M059J (cell line): ENCODE results near the gene MARCHF5. TPM values are rescaled to one million over a fixed set of nuclear protein-coding genes. Genes with fewer than 3 reads are reported as not detected.
A peak's percentile ranks its signal among the peaks of the same experiment; 100 is the strongest.

ENCODE experiments used
- DNase-seq: peaks from one replicate; pipeline ENCODE4 v3.0.0-alpha.2; 2012; ENCODE audit warnings: low read depth
- total RNA-seq: library from RNA; depleted of rRNA; stranded (reverse); fragments of >200 nt; shearing (Covaris generic); gene quantifications from 2 replicates; pipeline ENCODE4 v1.2.3, GENCODE V29; 2014; rRNA removed

Gene MARCHF5, protein sequence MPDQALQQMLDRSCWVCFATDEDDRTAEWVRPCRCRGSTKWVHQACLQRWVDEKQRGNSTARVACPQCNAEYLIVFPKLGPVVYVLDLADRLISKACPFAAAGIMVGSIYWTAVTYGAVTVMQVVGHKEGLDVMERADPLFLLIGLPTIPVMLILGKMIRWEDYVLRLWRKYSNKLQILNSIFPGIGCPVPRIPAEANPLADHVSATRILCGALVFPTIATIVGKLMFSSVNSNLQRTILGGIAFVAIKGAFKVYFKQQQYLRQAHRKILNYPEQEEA
- total RNA-seq = 12.9 and 23.9 TPM in 2 replicates

DNA sequence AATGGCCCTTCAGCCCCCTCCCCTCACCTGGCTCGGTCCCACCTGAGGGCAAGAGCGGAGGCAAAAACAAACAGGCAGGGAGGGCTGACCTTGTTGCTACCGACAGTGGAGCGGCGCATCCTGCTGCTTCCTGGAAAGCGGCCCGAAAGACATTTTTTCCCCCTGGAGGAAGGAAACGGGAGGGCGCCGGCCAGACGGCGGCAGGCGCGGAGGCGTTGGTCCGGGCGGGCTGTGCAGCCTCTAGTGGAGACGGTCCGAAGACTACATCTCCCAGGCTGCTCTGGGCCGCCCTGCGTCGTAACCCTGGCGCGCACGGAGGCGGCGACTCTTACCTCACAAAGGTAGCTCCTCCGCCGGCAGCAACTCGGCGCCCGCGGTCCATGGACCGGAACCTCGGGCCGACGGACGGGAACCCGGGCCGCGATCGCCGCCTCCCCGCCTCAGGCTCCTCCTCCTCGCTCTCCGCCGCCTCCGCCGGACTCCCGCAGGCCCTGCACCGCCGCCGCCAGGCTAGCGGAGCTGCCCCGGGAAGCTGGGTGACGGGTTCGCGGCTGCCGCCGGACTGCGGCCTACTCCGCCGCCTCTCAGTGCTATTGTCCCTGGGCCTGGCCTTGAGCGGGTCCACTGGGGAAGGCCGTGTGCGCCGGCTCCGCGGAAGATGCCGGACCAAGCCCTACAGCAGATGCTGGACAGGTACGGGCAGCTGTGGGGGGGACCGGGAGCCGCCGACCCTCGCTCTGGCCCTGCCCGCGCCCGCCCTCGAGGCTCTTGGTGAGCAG, at the start of gene MARCHF5, which contains the start of gene CPEB3:
Gene MARCHF5, plus strand, starts transcription at position 331 of the 779 bp plus-strand sequence. Its CDS starts 328 bp downstream, at position 659.
Gene CPEB3, minus strand, starts transcription at position 242 of the 779 bp plus-strand sequence. CDS start 50,728 bp downstream, outside the sequence.
- DNase-seq = peak; percentile 95

- DNase-seq = no peak
Measured at GRCh38 chr10:92241501-92241900, 49.5 kb upstream of the MARCHF5 start.

DNA sequence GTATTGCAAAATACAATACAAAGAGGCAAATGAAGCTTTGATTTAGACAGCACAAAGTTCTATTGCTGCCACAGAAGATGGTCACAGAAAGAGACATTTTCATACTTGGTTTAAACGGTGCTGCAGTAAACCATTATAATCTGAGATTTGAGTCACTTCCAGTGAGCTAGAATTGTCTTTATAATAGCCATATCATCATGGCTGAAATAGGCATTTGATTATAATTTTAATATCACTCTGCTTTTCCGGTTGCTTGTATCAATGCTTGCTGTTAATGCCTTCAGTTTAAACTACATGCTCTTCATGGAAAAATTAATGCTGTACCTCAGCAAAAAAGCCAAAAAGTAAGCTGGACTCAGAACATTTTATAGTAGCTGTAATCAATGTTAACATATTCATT, 48.6 kb upstream of the MARCHF5 start:
- DNase-seq = no peak

DNA sequence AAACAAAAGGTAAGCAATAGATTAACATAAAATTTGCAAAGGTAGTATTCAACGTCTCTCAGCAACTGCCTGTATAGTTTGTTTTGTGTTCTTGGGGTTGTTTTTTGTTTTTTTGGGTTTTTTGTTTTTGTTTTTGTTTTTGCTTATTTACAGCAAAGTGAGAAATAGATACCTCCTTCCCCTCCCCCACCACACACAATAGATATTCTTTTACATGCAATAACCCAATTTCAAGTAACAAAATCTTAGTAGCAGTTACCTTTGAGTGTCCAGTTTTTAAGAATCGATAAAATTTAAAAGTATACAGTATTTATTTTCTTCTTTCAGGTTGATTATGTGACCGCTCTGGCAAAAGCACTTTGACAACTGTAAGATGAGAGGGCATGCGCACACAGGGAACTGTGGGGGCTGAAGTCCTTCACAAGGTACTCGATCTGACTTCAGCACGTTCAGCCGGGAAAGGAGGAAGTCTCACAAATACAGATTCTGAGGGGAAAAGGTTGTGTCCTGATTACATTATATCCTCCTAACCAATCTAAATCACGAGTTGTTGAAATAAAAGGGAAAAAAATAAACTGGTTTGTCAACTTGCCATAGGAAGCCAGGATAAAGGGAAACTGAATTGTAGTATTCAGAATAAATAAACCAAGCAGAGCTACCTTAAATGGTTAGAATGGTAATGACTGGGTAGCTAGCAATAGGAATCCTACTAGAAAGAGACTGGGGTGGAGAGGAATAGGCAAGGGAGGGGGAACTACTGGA, 47.9 kb upstream of the MARCHF5 start:
- DNase-seq = peak; percentile 72

GRCh38 chr10:92244796-92245195, 46.2 kb upstream of the MARCHF5 start:
- DNase-seq = no peak

DNA sequence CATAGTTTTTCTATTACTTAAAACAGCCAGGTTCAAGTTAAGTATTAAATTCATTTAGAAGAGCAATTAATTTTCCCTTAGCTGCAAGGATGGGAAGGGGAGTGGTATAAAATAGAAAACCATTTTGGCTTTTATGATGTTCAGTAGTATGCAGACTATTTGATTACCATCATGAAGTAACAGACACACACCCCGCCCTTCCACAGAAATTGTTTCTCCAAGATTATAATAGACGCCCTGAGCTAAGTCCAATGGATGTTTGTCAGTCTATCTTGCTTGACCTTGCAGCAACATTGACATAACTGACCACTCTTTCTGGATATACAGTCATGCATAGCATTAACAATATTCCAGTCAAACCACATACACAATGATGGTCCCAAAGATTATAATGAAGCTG, 42.4 kb upstream of the MARCHF5 start:
- DNase-seq = no peak

GRCh38 chr10:92263396-92263795, 27.6 kb upstream of the MARCHF5 start:
- no peak for DNase-seq

DNA sequence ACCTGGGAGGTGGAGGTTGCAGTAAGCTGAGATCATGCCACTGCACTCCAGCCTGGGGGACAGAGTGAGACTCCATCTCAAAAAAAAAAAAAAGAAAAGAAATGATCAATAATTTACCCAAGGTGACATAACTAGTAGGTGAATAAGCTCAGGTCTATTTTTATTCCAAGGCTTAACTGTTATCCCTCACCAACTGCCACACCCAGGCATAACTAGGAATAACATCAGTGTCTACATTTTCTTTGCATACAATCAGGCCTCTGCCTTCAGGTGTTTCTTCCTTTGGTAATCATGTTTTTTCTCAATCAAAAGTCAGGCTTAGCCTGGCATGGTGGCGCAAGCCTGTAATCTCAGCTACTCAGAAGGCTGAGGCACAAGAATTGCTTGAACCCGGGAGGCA, 26.7 kb upstream of the MARCHF5 start:
- no peak for DNase-seq

- no peak for DNase-seq
Measured at GRCh38 chr10:92265687-92266258, 25.2 kb upstream of the MARCHF5 start.

DNA sequence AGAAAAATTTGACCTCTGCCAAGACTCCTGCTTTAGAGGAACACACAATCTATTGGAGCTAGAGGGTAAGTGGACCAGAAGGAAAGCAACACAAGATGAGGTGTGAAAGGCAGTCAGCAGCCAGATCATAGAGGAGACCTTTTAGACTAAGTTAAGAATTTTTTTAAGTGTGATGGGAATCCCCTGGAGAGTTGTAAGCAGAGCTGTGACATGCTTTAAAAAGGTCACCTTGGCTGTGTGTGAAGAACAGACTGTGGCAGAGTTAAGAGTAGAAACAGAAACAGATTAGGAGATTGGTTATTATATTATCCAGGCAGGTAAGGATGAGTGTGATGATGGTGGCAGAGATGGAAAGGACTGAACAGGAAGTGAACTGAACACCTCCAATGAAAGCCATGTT, 23.6 kb upstream of the MARCHF5 start:
- no peak for DNase-seq

- DNase-seq = no peak
Measured at GRCh38 chr10:92268748-92269147, 22.2 kb upstream of the MARCHF5 start.

- DNase-seq = no peak
Measured at GRCh38 chr10:92274071-92274470, 16.9 kb upstream of the MARCHF5 start.

GRCh38 chr10:92278996-92279696, 11.8 kb upstream of the MARCHF5 start:
- DNase-seq = no peak

DNA sequence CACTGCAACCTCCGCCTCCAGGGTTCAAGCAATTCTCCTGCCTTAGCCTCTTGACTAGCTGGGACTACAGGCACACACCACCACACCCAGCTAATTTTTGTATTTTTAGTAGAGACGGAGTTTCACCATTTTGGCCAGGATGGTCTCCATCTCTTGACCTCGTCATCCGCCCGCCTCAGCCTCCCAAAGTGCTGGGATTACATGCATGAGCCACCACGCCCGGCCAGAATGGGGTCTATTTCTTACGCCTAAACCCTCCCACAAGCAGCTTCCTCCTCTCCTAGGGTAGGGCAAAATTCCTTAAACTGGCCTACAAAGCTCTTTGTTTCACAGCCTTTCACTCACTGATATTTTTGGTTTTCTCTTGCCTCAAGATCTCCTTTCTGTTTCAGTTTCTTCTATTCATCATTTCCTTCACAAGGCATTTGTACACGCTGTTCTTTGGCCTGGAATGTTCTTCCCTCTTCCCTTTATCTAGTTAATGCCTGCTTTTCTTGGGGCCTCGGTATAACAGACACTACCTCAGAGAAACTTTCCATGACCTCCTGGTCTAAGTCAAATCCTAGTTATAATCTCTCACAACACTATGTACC, 6.8 kb upstream of the MARCHF5 start:
- DNase-seq = no peak

GRCh38 chr10:92290076-92290836, 711 bp upstream of the MARCHF5 start:
- DNase-seq = peak; percentile 69

- DNase-seq = peak; percentile 23
Measured at GRCh38 chr10:92291616-92291865, 574 bp downstream of the MARCHF5 start.

- DNase-seq = peak; percentile 61
Measured at GRCh38 chr10:92291921-92292845, 1.2 kb downstream of the MARCHF5 start.

DNA sequence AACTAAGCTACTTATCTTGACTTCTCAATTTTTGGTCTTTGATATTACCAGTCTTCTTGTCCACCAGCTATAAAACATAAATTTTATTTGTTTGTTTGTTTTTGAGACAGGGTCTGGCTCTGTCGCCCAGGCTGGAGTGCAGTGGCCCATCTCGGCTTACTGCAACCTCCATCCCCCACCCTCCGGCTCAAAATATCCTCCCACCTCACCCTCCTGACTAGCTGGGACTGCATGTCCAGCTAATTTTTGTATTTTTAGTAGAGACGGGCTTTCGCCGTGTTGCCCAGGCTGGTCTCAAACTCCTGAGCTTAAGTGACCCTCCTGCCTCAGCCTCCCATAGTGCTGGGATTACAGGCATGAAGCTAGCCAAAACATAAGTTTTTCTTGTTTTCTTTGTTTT, 7.5 kb downstream of the MARCHF5 start:
- no peak for DNase-seq

DNA sequence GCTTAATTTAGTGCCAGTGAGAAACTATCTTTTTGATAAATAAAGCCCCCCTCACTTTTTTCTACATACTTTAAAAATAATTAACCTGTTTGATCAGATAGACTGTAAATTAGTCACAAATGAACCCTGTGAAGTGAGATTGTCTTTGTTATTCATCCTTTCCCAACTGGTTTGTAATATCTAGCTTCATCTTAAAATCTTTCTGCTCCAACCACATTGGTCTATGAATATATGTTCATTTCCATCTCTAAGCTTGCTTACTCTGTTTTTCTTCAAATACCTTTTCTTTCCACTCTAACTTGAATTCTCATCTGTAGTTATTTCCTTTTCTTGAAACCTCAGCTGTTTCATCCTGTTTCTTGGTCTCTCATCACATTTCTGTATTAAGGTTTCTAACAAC, 12.1 kb downstream of the MARCHF5 start:
- no peak for DNase-seq
